Fibroblast of skin of abdomen (primary cell): ENCODE results near the gene CACTIN.

Experiments
- DNase-seq: peaks from one replicate; pipeline ENCODE4 v3.0.0-alpha.2; 2013

Gene CACTIN

GRCh38 chr19:3563709-3564524 lies 62.7 kb downstream of the CACTIN start:
- DNase-seq: no peak
